IPS-18c (cell line): ENCODE results near the gene PTH1R.

Source experiments
- H3K4me3 ChIP-seq: 2 replicates; pipeline ENCODE4 v1.7.0; 2013; ENCODE audit warnings: low read depth, mild to moderate bottlenecking, low read length, moderate library complexity; ENCODE audit not compliant: insufficient read depth
- H3K9me3 ChIP-seq: one replicate; pipeline ENCODE4 v1.6.1; 2013; ENCODE audit warnings: mild to moderate bottlenecking, low read length, moderate library complexity; ENCODE audit not compliant: control insufficient read depth, insufficient read depth

Gene PTH1R

GRCh38 chr3:46939578-46940445 lies 62.3 kb downstream of the PTH1R start:
- H3K9me3 ChIP-seq: no peaks in the 10 kb centered on the region
- H3K4me3 ChIP-seq: no peak overlapping the region

DNA sequence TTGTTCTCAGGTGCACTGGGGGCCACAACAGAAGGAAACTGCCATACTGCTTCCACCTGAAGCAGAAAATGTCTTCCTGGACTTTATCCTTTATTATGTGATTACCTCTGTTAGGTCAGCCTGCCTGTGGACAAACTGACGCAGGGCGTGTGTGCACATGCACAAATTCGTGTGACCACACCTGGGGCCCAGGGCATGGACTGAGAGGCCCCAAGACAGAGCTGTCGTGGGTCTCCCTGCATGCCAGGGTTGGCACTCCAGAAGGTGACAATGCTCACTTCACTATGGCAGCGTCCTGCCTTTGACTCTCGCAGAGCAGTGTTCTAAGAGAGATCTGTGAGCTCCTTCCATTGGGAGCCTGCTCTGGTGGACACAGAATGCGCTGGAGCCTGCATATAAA lies 64.6 kb downstream of the PTH1R start:
- H3K9me3 ChIP-seq: no peaks in the 10 kb centered on the region
- H3K4me3 ChIP-seq: no peak overlapping the region

DNA sequence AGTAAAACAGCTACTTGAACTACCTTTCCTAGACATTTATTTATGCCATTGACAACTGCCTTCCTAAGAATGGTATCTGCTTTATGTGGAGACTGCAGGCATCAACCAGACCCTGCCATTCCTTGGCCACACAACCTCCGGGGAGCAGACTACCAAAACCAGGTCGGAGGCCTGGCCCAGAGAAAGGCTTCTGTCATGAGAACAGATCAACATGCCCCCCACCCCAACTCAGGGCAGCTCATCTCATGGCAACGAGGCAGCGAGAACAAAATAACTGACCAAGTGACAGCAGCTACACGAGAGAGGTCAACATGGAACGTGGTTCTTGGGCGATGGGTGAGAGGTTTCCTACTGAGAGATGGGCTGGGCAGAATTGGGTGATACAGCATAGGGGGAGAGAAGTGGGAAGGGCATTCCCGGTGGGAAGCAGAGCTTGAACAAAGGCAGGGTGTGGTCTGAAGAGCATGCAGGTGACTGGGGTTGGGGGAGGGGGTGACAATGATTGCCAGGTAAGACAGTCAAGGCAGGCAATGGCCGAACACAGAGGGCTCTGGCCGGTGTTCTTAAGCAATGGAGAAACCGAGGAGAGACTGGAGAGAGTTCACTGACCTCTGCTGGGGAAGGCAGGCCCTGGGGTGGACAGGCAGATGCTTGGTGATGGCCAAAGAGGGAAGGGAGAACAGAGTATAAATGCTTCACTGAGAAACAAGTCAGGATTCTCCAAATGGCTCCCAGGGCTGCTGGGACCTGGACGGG lies 65.1 kb downstream of the PTH1R start:
- H3K9me3 ChIP-seq: no peaks in the 10 kb centered on the region
- no peak overlapping the region for H3K4me3 ChIP-seq

DNA sequence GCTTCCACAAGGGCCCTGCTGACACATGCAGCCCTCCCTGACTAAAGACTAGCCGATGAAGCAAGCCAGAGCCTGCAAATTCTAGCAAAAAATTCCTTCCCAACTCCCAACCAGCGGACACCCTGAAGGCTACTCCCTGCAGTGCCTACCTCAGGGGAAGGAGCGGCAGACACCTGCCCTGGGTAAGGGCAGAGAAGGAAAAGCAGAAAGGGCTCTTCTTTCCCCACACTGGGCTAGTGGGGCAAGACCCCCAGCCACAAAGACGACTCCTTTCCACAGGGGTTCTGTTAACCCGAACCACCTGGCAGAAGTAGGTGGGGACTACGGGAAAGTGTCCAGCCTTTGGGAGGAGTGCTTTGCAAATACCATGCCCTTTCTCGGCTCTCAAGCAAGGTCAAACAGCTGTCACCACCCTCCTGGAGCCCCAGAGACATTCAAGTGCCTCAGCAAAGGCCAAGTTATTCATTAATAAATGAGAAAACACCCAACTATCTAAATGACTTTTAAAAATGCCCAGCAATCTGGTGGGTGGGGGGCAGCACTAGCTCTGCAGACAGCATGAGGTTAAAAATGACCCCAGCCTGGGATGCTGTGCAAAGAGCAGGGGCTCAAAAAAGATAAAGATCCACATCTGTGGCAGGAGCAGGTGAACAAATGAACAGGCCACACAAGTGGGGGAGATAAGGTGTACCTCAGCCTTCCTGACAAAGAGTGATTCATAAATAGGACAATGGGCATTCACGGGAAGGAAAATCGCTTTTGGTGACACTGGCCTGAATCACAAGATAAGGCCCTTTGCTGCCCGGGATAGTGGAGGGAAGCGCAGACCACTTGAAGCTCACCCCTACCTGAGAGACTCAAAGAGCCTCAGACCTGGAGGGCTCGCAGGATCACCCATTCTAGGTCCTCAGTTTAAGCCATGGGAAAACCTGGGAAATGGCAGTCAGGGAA lies 66.0 kb downstream of the PTH1R start:
- Histone ChIP-seq H3K9me3 (no peaks in the 10 kb centered on the region), H3K4me3 (no peak overlapping the region)

- H3K9me3 ChIP-seq: no peaks in the 10 kb centered on the region
- H3K4me3 ChIP-seq: no peak overlapping the region
These were observed 66.7 kb downstream of the PTH1R start for GRCh38 chr3:46944191-46944590.

GRCh38 chr3:46946416-46946815 lies 68.9 kb downstream of the PTH1R start:
- no peak overlapping the region for H3K4me3 ChIP-seq
- no peaks in the 10 kb centered on the region for H3K9me3 ChIP-seq

- H3K4me3 ChIP-seq: no peak overlapping the region
- H3K9me3 ChIP-seq: no peaks in the 10 kb centered on the region
These were observed 69.5 kb downstream of the PTH1R start for GRCh38 chr3:46946856-46947545.

DNA sequence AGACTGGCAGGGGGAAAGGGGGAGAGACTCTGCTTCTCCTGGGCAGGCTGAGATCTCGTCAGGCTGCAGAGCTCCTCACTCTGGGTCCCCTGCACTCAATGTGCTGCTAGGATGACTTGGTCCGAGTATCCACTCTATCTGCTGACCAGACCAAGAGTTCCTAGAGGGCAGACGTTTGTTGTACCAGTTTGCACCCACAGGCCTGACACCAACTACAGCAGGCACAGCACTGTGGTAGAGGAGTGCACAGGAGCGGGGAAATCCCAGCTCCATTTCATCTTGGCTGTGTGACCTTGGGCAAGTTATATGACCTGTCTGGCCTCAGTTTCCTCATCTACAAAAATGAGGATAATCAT lies 70.0 kb downstream of the PTH1R start:
- no peak overlapping the region for H3K4me3 ChIP-seq

GRCh38 chr3:46947981-46948791 lies 70.7 kb downstream of the PTH1R start:
- Histone ChIP-seq H3K4me3 (no peak overlapping the region), H3K9me3 (no peaks in the 10 kb centered on the region)

More for the DNA sequence above, 70.0 kb downstream of the PTH1R start:
- H3K9me3 ChIP-seq: no peaks in the 10 kb centered on the region

- Histone ChIP-seq H3K9me3 (no peaks in the 10 kb centered on the region), H3K4me3 (no peak overlapping the region)
These were observed 71.5 kb downstream of the PTH1R start for GRCh38 chr3:46948830-46949671.

DNA sequence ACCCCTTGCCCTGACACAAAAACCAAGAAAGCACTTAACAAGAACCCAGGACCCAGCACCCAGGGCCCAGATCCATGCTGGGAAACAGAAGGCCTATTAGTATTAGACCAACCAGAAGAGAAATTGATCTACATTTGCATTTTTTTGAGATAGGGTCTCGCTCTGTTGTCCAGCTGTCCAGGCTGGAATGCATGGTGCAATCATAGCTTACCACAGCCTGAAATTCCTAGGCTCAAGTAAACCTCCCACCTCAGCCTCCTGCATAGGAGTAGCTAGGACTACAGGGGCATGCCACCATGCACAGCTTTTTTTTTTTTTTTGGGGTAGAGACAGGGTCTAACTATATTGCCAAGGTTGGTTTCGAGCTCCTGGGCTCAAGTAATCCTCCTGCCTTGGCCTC lies 72.7 kb downstream of the PTH1R start:
- Histone ChIP-seq H3K4me3 (no peak overlapping the region), H3K9me3 (no peaks in the 10 kb centered on the region)

DNA sequence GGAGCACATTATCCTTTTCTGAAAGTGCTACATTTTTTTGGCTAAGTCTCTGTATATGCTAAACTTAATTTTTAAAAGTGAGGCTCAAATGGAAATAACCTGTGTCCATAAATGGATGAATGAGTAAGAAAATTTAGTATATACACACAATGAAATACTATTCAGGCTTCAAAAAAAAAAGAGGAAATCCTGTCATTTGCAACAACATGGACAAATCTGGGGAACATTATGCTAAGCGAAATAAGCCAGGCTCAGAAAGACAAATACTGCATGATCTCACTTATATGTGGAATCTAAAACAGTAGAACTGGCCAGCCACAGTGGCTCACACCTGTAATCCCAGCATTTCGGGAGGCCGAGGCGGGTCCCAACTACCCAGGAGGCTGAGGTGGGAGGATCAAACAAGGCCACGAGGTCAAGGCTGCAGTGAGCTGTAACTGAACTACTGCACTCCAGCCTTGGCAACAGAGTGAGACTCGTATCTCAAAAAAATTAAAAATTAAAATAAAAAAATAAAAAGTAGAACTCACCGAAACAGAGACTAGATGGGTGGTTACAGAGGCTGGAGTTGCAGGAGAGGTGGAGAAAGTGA lies 73.2 kb downstream of the PTH1R start:
- Histone ChIP-seq H3K9me3 (no peaks in the 10 kb centered on the region), H3K4me3 (no peak overlapping the region)

GRCh38 chr3:46952813-46953212 lies 75.3 kb downstream of the PTH1R start:
- no peak overlapping the region for H3K4me3 ChIP-seq
- no peaks in the 10 kb centered on the region for H3K9me3 ChIP-seq
